GM18873 (cell line): ENCODE measurements around the gene CYTH1.

Experiments used
- ATAC-seq: cut with Tn5 transposase; IDR thresholded peaks from one replicate; pipeline ENCODE4 v1.9.1; 2021; ENCODE audit warnings: mild to moderate bottlenecking, moderate library complexity, moderate number of reproducible peaks; ENCODE audit not compliant: unreplicated experiment, low FRiP score

The CYTH1 gene

GRCh38 chr17:78738698-78739097 lies 43.4 kb downstream of the CYTH1 start:
- no peak for ATAC-seq

- no peak for ATAC-seq
Observed at GRCh38 chr17:78738278-78738677, 43.8 kb downstream of the CYTH1 start.

GRCh38 chr17:78737332-78737731 lies 44.7 kb downstream of the CYTH1 start:
- ATAC-seq: no peak

GRCh38 chr17:78736526-78737079 lies 45.5 kb downstream of the CYTH1 start:
- peak; percentile 54 for ATAC-seq

- no peak for ATAC-seq
Observed at GRCh38 chr17:78735832-78736525, 46.1 kb downstream of the CYTH1 start.

GRCh38 chr17:78734793-78735641 lies 47.1 kb downstream of the CYTH1 start:
- ATAC-seq: no peak

- ATAC-seq: no peak
Observed at GRCh38 chr17:78732354-78732753, 49.7 kb downstream of the CYTH1 start.

GRCh38 chr17:78731904-78732303 lies 50.2 kb downstream of the CYTH1 start:
- ATAC-seq: no peak

- no peak for ATAC-seq
Observed at GRCh38 chr17:78729641-78730040, 52.4 kb downstream of the CYTH1 start.

GRCh38 chr17:78728495-78728894 lies 53.6 kb downstream of the CYTH1 start:
- ATAC-seq: no peak

- ATAC-seq: no peak
Observed at GRCh38 chr17:78727476-78728229, 54.4 kb downstream of the CYTH1 start.

- no peak for ATAC-seq
Observed at GRCh38 chr17:78727057-78727456, 55.0 kb downstream of the CYTH1 start.

GRCh38 chr17:78726513-78726912 lies 55.6 kb downstream of the CYTH1 start:
- ATAC-seq: no peak

- ATAC-seq: no peak
Observed at GRCh38 chr17:78725448-78726021, 56.5 kb downstream of the CYTH1 start.

- ATAC-seq: no peak
Observed at GRCh38 chr17:78724999-78725398, 57.1 kb downstream of the CYTH1 start.

GRCh38 chr17:78724544-78724943 lies 57.5 kb downstream of the CYTH1 start:
- ATAC-seq: no peak

GRCh38 chr17:78723957-78724356 lies 58.1 kb downstream of the CYTH1 start:
- ATAC-seq: no peak

GRCh38 chr17:78723001-78723796 lies 58.9 kb downstream of the CYTH1 start:
- no peak for ATAC-seq

GRCh38 chr17:78722246-78722761 lies 59.8 kb downstream of the CYTH1 start:
- ATAC-seq: peak; percentile 31
